Fibroblast of lung (primary cell): Measurements from ENCODE around the gene ASPHD2. TPM values are rescaled to one million over a fixed set of nuclear protein-coding genes. Genes with fewer than 3 reads are reported as not detected.

ENCODE experiments used
- DNase-seq, 2 donors: peaks; one replicate each; pipeline versions ENCODE4 v3.0.0 to v3.0.0-alpha.2; 2010; ENCODE audit warnings: low read depth in 2 of 2
- H2AFZ ChIP-seq: 2 replicates; pipeline ENCODE4 v1.5.1; 2012; ENCODE audit warnings: low read length, control low read depth, inconsistent platforms
- H3K27ac ChIP-seq: 2 replicates; pipeline ENCODE4 v1.5.1; 2011; ENCODE audit warnings: low read length, control low read depth; ENCODE audit not compliant: insufficient read depth
- H3K27me3 ChIP-seq: 2 replicates; pipeline ENCODE4 v1.5.1; 2011; ENCODE audit warnings: mild to moderate bottlenecking, low read length; ENCODE audit not compliant: control insufficient read depth, insufficient read depth
- H3K36me3 ChIP-seq: 2 replicates; pipeline ENCODE4 v1.5.1; 2011; ENCODE audit warnings: low read length; ENCODE audit not compliant: control insufficient read depth, insufficient read depth
- H3K4me1 ChIP-seq: 2 replicates; pipeline ENCODE4 v1.5.1; 2011; ENCODE audit warnings: low read length; ENCODE audit not compliant: control insufficient read depth, insufficient read depth; ENCODE audit errors: extremely low read depth
- H3K4me2 ChIP-seq: 2 replicates; pipeline ENCODE4 v1.5.1; 2011; ENCODE audit warnings: low read length, control low read depth; ENCODE audit not compliant: insufficient read depth; ENCODE audit errors: extremely low read depth
- H3K4me3 ChIP-seq, 4 experiments: fragments of 200-600 bp in 1 of 4; sonication (generic) in 1 of 4; replicated peaks in 1 of 4; 2 replicates each; pipeline ENCODE4 v1.5.1; 2011 to 2016; ENCODE audit warnings: low read length in 4 of 4, low read depth in 3 of 4, mild to moderate bottlenecking in 3 of 4, control low read depth in 2 of 4, inconsistent platforms in 1 of 4, mixed read lengths in 1 of 4; ENCODE audit not compliant: insufficient read depth in 1 of 4; ENCODE audit errors: control extremely low read depth in 1 of 4
- H3K79me2 ChIP-seq: 2 replicates; pipeline ENCODE4 v1.5.1; 2012; ENCODE audit warnings: mild to moderate bottlenecking, low read length, inconsistent platforms; ENCODE audit not compliant: control insufficient read depth, insufficient read depth
- H3K9ac ChIP-seq: 2 replicates; pipeline ENCODE4 v1.5.1; 2011; ENCODE audit warnings: mild to moderate bottlenecking, low read length, control low read depth; ENCODE audit not compliant: insufficient read depth
- H3K9me3 ChIP-seq: 2 replicates; pipeline ENCODE4 v1.5.1; 2012; ENCODE audit warnings: low read depth, low read length; ENCODE audit not compliant: control insufficient read depth, insufficient read depth
- H4K20me1 ChIP-seq: 2 replicates; pipeline ENCODE4 v1.5.1; 2011; ENCODE audit warnings: low read length; ENCODE audit not compliant: control insufficient read depth, insufficient read depth; ENCODE audit errors: extremely low read depth
- EZH2 ChIP-seq: IDR thresholded peaks from 2 replicates; pipeline ENCODE4 v1.5.1; 2012; ENCODE audit warnings: low read length, control low read depth, mild to moderate bottlenecking; ENCODE audit errors: missing control alignments
- polyA plus RNA-seq, 2 donors: library from polyadenylated mRNA; depleted of rRNA in 1 of 2; stranded (reverse) in 1 of 2; unstranded in 1 of 2; fragments of >200 nt; gene quantifications; 2 replicates each; pipeline ENCODE4 v1.2.1, GENCODE V29; 2011 to 2012; ENCODE audit warnings: missing spikeins in 1 of 2
- total RNA-seq: library from RNA; depleted of rRNA; stranded (reverse); fragments of >200 nt; gene quantifications from 2 replicates; pipeline ENCODE4 v1.2.1, GENCODE V29; 2014
- TF ChIP-seq, protein P1 (sequence below), 2 donors: IDR thresholded peaks in 1 of 2; conservative IDR thresholded peaks in 1 of 2; 1 replicate in 1 of 2; 2 replicates in 1 of 2; pipeline ENCODE4 v1.5.1; 2011 to 2012; ENCODE audit warnings: low read length in 2 of 2, control low read depth in 1 of 2, inconsistent platforms in 1 of 2, low read depth in 1 of 2, mild to moderate bottlenecking in 1 of 2

Gene ASPHD2
- total and polyA plus RNA-seq, 2 donors (not counting 1 experiment from before 2014, with no cell fraction given), result 0.42 to 1.7 TPM

DNA sequence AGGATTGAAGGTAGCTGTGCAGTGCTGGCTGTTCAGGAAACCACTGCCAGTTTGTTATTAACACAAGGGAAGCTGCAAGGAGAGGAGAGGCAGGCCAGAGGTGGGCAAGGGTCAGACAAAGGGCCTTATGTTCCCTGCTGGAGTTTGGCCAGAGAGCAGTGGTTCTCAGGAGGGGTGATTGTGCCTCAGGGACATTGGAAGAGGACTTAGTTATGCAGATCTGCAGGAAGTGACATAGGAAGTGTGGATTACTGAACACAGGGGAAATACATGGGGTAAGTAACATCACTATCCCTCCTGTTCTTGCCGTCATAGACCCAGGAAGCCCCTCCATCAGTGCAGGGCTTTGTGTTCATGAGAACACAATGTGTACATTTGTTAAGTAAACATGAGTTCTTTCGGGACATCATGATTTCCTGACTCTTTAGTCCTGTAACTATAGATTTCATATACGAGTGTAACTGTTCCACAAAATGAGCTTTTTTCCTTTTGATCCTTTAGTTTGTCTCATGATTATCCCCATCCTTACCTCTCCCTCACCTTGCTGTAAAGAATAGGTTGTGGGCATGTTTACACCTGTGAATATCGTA, 60.5 kb downstream of the ASPHD2 start:
- Histone ChIP-seq H3K36me3 (peaks cover 20% of the 10 kb centered on the region), H3K4me2 (no peak overlapping the region), H3K9me3 (no peaks in the 10 kb centered on the region), H3K9ac (no peak overlapping the region), H3K4me3 (no peak overlapping the region), H2AFZ (no peak overlapping the region), H4K20me1 (no peaks in the 10 kb centered on the region), H3K27ac (no peak overlapping the region), H3K4me1 (peaks cover 2% of the 10 kb centered on the region), H3K27me3 (no peaks in the 10 kb centered on the region), H3K79me2 (peaks cover 4% of the 10 kb centered on the region)
- no peak for DNase-seq
- TF ChIP-seq, protein P1, sequence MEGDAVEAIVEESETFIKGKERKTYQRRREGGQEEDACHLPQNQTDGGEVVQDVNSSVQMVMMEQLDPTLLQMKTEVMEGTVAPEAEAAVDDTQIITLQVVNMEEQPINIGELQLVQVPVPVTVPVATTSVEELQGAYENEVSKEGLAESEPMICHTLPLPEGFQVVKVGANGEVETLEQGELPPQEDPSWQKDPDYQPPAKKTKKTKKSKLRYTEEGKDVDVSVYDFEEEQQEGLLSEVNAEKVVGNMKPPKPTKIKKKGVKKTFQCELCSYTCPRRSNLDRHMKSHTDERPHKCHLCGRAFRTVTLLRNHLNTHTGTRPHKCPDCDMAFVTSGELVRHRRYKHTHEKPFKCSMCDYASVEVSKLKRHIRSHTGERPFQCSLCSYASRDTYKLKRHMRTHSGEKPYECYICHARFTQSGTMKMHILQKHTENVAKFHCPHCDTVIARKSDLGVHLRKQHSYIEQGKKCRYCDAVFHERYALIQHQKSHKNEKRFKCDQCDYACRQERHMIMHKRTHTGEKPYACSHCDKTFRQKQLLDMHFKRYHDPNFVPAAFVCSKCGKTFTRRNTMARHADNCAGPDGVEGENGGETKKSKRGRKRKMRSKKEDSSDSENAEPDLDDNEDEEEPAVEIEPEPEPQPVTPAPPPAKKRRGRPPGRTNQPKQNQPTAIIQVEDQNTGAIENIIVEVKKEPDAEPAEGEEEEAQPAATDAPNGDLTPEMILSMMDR (conservative IDR thresholded peaks at IDR 0.05 in 1 of 2, IDR thresholded peaks at IDR 0.05 in 1 of 2; ENCODE audit: low read depth in 1 of 2, low read length in 2 of 2), result no peak
- TF ChIP-seq EZH2, result no peak

DNA sequence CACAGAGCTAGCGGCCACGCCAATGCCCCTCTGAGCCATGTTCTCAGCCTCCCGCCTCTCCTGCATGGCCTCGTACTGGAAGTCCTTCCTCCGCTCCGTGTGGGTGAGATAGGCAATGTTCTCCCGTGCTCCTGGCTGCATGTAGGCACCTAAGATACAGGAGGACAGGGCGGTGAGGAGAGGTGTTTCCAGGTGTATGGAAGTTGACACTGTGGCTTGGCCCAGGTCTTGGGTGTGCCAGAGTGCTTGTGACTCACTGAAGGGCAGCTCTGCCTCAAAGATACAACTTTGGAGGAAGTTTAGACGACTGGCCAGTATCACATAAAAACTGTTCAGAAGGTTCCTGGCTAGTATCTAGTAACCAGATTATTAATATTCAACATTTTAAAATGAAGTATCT, 63.2 kb downstream of the ASPHD2 start:
- Histone ChIP-seq H3K4me3 (no peak overlapping the region), H3K36me3 (peaks cover 29% of the 10 kb centered on the region), H2AFZ (no peak overlapping the region), H3K9me3 (no peaks in the 10 kb centered on the region), H4K20me1 (no peaks in the 10 kb centered on the region), H3K79me2 (no peaks in the 10 kb centered on the region), H3K4me2 (no peak overlapping the region), H3K27me3 (no peaks in the 10 kb centered on the region), H3K27ac (no peak overlapping the region), H3K4me1 (no peaks in the 10 kb centered on the region), H3K9ac (no peak overlapping the region)
- DNase-seq, result no peak
- TF ChIP-seq, protein P1 (conservative IDR thresholded peaks at IDR 0.05 in 1 of 2, IDR thresholded peaks at IDR 0.05 in 1 of 2; ENCODE audit: low read depth in 1 of 2, low read length in 2 of 2), result no peak
- no peak for TF ChIP-seq EZH2

DNA sequence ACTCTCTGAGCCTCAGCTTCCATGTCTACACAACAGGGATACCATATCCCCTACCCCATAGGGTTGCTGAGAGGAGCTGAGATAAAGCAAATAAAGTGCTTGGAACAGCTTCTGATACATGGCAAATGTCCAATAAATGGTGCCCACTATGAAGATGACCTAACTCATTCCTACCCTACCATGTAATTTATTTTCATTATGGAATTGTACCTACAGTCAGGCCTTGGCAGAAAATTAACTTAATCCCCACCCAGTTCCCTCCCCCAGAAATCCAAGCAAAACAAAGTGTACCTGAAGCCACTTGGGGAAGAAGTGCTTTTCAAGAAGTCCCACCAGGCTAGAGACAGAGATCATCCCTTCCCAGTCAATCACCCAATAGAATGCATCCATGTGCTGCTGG, 65.4 kb downstream of the ASPHD2 start:
- no peaks in the 10 kb centered on the region for H3K4me1 ChIP-seq
- no peak overlapping the region for H2AFZ ChIP-seq
- no peaks in the 10 kb centered on the region for H3K79me2 ChIP-seq
- TF ChIP-seq, protein P1 (conservative IDR thresholded peaks at IDR 0.05 in 1 of 2, IDR thresholded peaks at IDR 0.05 in 1 of 2; ENCODE audit: low read depth in 1 of 2, low read length in 2 of 2), result no peak
- TF ChIP-seq EZH2, result no peak
- H3K36me3 ChIP-seq, result peaks cover 30% of the 10 kb centered on the region
- no peak overlapping the region for H3K4me3 ChIP-seq
- H3K4me2 ChIP-seq, result no peak overlapping the region
- no peak overlapping the region for H3K9ac ChIP-seq
- no peaks in the 10 kb centered on the region for H3K9me3 ChIP-seq
- DNase-seq, result no peak
- no peaks in the 10 kb centered on the region for H3K27me3 ChIP-seq
- no peaks in the 10 kb centered on the region for H4K20me1 ChIP-seq
- H3K27ac ChIP-seq, result no peak overlapping the region

Other genes with a start within 250 kb of the ASPHD2 start
- 29.3 and 37.7 TPM in 2 replicates for gene HPS4, start 54.5 kb downstream of the ASPHD2 start, total RNA-seq
- gene HPS4, start 54.5 kb downstream of the ASPHD2 start, polyA plus RNA-seq, result 23.0 and 27.6 TPM in 2 replicates
- 7.7 and 7.9 TPM in 2 replicates for gene SRRD, start 54.6 kb downstream of the ASPHD2 start, total RNA-seq
- gene SRRD, start 54.6 kb downstream of the ASPHD2 start, polyA plus RNA-seq, result 25.1 and 30.0 TPM in 2 replicates
- gene TFIP11, start 83.2 kb downstream of the ASPHD2 start, total RNA-seq, result 40.3 TPM in 2 replicates
- gene TFIP11, start 83.2 kb downstream of the ASPHD2 start, polyA plus RNA-seq, result 24.2 and 31.1 TPM in 2 replicates
- 17.7 and 35.0 TPM in 2 replicates for gene TPST2, start 160.9 kb downstream of the ASPHD2 start, total RNA-seq
- gene TPST2, start 160.9 kb downstream of the ASPHD2 start, polyA plus RNA-seq, result 26.1 and 32.5 TPM in 2 replicates
- not detected in 2 replicates for gene CRYBB1, start 188.8 kb downstream of the ASPHD2 start, total RNA-seq
- not detected in 2 replicates for gene CRYBB1, start 188.8 kb downstream of the ASPHD2 start, polyA plus RNA-seq
- not detected in 2 replicates for gene CRYBA4, start 192.7 kb downstream of the ASPHD2 start, total RNA-seq
- not detected in 2 replicates for gene CRYBA4, start 192.7 kb downstream of the ASPHD2 start, polyA plus RNA-seq
- 2.1 and 10.2 TPM in 2 replicates for gene MIAT, start 228.3 kb downstream of the ASPHD2 start, total RNA-seq
- 1.6 and 1.9 TPM in 2 replicates for gene MIAT, start 228.3 kb downstream of the ASPHD2 start, polyA plus RNA-seq